HG02981 (cell line): ENCODE results near the gene SACM1L.
"Not testable (repeated sequence)": the region's sequence is repeated elsewhere in the genome, so short reads cannot be mapped to it uniquely, and the experiment has no call there.

Experiments used
- ATAC-seq: cut with Tn5 transposase; IDR thresholded peaks from one replicate; pipeline ENCODE4 v1.9.1; 2021; ENCODE audit warnings: mild to moderate bottlenecking, moderate library complexity; ENCODE audit not compliant: unreplicated experiment

The SACM1L gene

GRCh38 chr3:45741247-45741646 is 52.1 kb downstream of the SACM1L start:
- ATAC-seq, result no peak

- no peak for ATAC-seq
These were observed 52.7 kb downstream of the SACM1L start for GRCh38 chr3:45741742-45742460.

- ATAC-seq, result no peak
These were observed 53.4 kb downstream of the SACM1L start for GRCh38 chr3:45742461-45743089.

GRCh38 chr3:45746165-45746776 is 57.1 kb downstream of the SACM1L start:
- no peak for ATAC-seq

- no peak for ATAC-seq
These were observed 57.8 kb downstream of the SACM1L start for GRCh38 chr3:45746777-45747622.

GRCh38 chr3:45748068-45748467 is 58.9 kb downstream of the SACM1L start:
- ATAC-seq, result no peak

GRCh38 chr3:45749036-45749600 is 59.9 kb downstream of the SACM1L start:
- not testable (repeated sequence) for ATAC-seq

GRCh38 chr3:45749880-45750279 is 60.7 kb downstream of the SACM1L start:
- no peak for ATAC-seq

- no peak for ATAC-seq
These were observed 62.5 kb downstream of the SACM1L start for GRCh38 chr3:45751537-45752242.

- no peak for ATAC-seq
These were observed 63.9 kb downstream of the SACM1L start for GRCh38 chr3:45753095-45753494.

- no peak for ATAC-seq
These were observed 65.3 kb downstream of the SACM1L start for GRCh38 chr3:45754461-45754860.

GRCh38 chr3:45756055-45756454 is 66.9 kb downstream of the SACM1L start:
- no peak for ATAC-seq

GRCh38 chr3:45757141-45757540 is 67.9 kb downstream of the SACM1L start:
- ATAC-seq, result not testable (repeated sequence)

- no peak for ATAC-seq
These were observed 69.7 kb downstream of the SACM1L start for GRCh38 chr3:45758871-45759270.

GRCh38 chr3:45759851-45760250 is 70.7 kb downstream of the SACM1L start:
- no peak for ATAC-seq

- no peak for ATAC-seq
These were observed 71.9 kb downstream of the SACM1L start for GRCh38 chr3:45760878-45761711.

GRCh38 chr3:45761831-45762230 is 72.6 kb downstream of the SACM1L start:
- ATAC-seq, result no peak

- ATAC-seq, result no peak
These were observed 73.6 kb downstream of the SACM1L start for GRCh38 chr3:45762647-45763302.

- no peak for ATAC-seq
These were observed 74.1 kb downstream of the SACM1L start for GRCh38 chr3:45763303-45763675.
